Endothelial cell of umbilical vein (primary cell): ENCODE data around the gene EIF1B. TPM values are rescaled to one million over a fixed set of nuclear protein-coding genes. Genes with fewer than 3 reads are reported as not detected.

Source experiments
- BruUV-seq: library from RNA; stranded (reverse); fragments of 400-500 nt; replicated peaks from 2 replicates; lab custom pipeline; 2021; lab: Mats Ljungman, UMichigan
- CTCF ChIA-PET: fragments of 300-600, 350-600 bp; sonication (Branson Sonifier 250); formaldehyde crosslinking; loops from one replicate; lab custom pipeline; 2021; ENCODE audit warnings: antibody characterized with exemption, inconsistent platforms; lab: Charles Lee
- POLR2A ChIA-PET: fragments of 300-600, 350-600 bp; sonication (Branson Sonifier 250); formaldehyde crosslinking; loops from one replicate; lab custom pipeline; 2021; ENCODE audit warnings: antibody characterized with exemption, inconsistent platforms; lab: Charles Lee
- DNase-seq: peaks from one replicate; pipeline ENCODE4 v3.0.0-alpha.2; 2011; ENCODE audit warnings: low read depth, low spot score
- FAIRE-seq: peaks from 2 replicates; lab custom pipeline; 2011; peaks lifted over from hg19 to GRCh38; lab: Jason Lieb, UNC
- H2AFZ ChIP-seq: 2 replicates; pipeline ENCODE4 v1.6.0; 2012; ENCODE audit warnings: low read depth, low read length, control low read depth, inconsistent platforms
- H3K27ac ChIP-seq: 2 replicates; pipeline ENCODE4 v1.5.1; 2011; ENCODE audit warnings: low read depth, mild to moderate bottlenecking, control low read depth, low read length, moderate library complexity; ENCODE audit not compliant: insufficient read depth
- H3K27me3 ChIP-seq, 2 experiments: 2 replicates each; pipeline versions ENCODE4 v1.6.0 to v1.6.1; 2011; ENCODE audit warnings: low read length in 2 of 2, mixed read lengths in 1 of 2; ENCODE audit not compliant: control insufficient read depth in 2 of 2, insufficient read depth in 2 of 2
- H3K36me3 ChIP-seq, 2 experiments: 2 replicates in 1 of 2; 3 replicates in 1 of 2; pipeline ENCODE4 v1.5.1; 2011; ENCODE audit warnings: low read length in 2 of 2, mild to moderate bottlenecking in 1 of 2, moderate library complexity in 1 of 2; ENCODE audit not compliant: control insufficient read depth in 2 of 2, insufficient read depth in 2 of 2; ENCODE audit errors: extremely low read depth in 1 of 2
- H3K4me1 ChIP-seq: 3 replicates; pipeline ENCODE4 v1.5.1; 2011; ENCODE audit warnings: mild to moderate bottlenecking, low read length; ENCODE audit not compliant: control insufficient read depth, insufficient read depth; ENCODE audit errors: extremely low read depth
- H3K4me2 ChIP-seq: 2 replicates; pipeline ENCODE4 v1.6.1; 2011; ENCODE audit warnings: low read length, control low read depth, mixed read lengths; ENCODE audit not compliant: insufficient read depth
- H3K4me3 ChIP-seq, 3 experiments: fragments of 200-600 bp in 1 of 3; sonication (generic), shearing (Covaris generic) in 1 of 3; replicated peaks in 1 of 3; 2 replicates each; pipeline ENCODE4 v1.5.1; 2011 to 2016; ENCODE audit warnings: control low read depth in 3 of 3, low read length in 3 of 3, mild to moderate bottlenecking in 2 of 3, inconsistent platforms in 1 of 3, low read depth in 1 of 3, moderate library complexity in 1 of 3; ENCODE audit not compliant: insufficient read depth in 1 of 3
- H3K79me2 ChIP-seq: 2 replicates; pipeline ENCODE4 v1.6.0; 2012; ENCODE audit warnings: low read length, inconsistent platforms; ENCODE audit not compliant: control insufficient read depth, insufficient read depth
- H3K9ac ChIP-seq: replicated peaks from 2 replicates; pipeline ENCODE3; 2011; ENCODE audit warnings: low read length, control low read depth; ENCODE audit not compliant: insufficient read depth; ENCODE audit errors: extremely low read depth
- H3K9me1 ChIP-seq: replicated peaks from 3 replicates; pipeline ENCODE4 v1.6.0; 2011; ENCODE audit warnings: mild to moderate bottlenecking, low read length; ENCODE audit not compliant: control insufficient read depth, insufficient read depth; ENCODE audit errors: extremely low read depth
- H3K9me3 ChIP-seq: replicated peaks from 2 replicates; pipeline ENCODE4 v1.5.1; 2012; ENCODE audit warnings: low read length, inconsistent platforms; ENCODE audit not compliant: control insufficient read depth, insufficient read depth
- H4K20me1 ChIP-seq: replicated peaks from 2 replicates; pipeline ENCODE3; 2011; ENCODE audit warnings: mild to moderate bottlenecking, low read length; ENCODE audit not compliant: control insufficient read depth, insufficient read depth; ENCODE audit errors: extremely low read depth
- EZH2 ChIP-seq: IDR thresholded peaks from 2 replicates; pipeline ENCODE4 v1.6.1; 2012; ENCODE audit warnings: borderline replicate concordance, low read depth, mild to moderate bottlenecking, moderate library complexity, low read length, inconsistent platforms; ENCODE audit not compliant: severe bottlenecking
- FOS ChIP-seq: IDR thresholded peaks from 2 replicates; pipeline ENCODE4 v1.6.1; 2011; ENCODE audit warnings: mild to moderate bottlenecking, low read length, moderate library complexity, borderline replicate concordance; ENCODE audit not compliant: insufficient read depth
- GATA2 ChIP-seq: IDR thresholded peaks from 2 replicates; pipeline ENCODE4 v1.7.0; 2011; ENCODE audit warnings: low read depth, mild to moderate bottlenecking, moderate library complexity, mixed read lengths, low read length; ENCODE audit not compliant: insufficient read length, insufficient read depth
- JUN ChIP-seq: IDR thresholded peaks from 2 replicates; pipeline ENCODE4 v1.6.1; 2011; ENCODE audit warnings: borderline replicate concordance, low read depth; ENCODE audit not compliant: insufficient read length, insufficient read depth
- MYC ChIP-seq: IDR thresholded peaks from one replicate; pipeline ENCODE4 v1.6.1; 2011; ENCODE audit warnings: mild to moderate bottlenecking, low read depth, low read length
- POLR2A ChIP-seq: IDR thresholded peaks from 2 replicates; pipeline ENCODE4 v1.6.1; 2012; ENCODE audit warnings: low read depth, mild to moderate bottlenecking, control low read depth, low read length
- POLR2AphosphoS5 ChIP-seq: IDR thresholded peaks from 2 replicates; pipeline ENCODE4 v1.6.1; 2012; ENCODE audit warnings: low read depth, mild to moderate bottlenecking, control low read depth, low read length, moderate library complexity; ENCODE audit not compliant: insufficient read depth
- dilution Hi-C: fragments of 300-500 bp; cut with MboI; formaldehyde crosslinking; loops from one replicate; pipeline ENCODE4 v1.15.0; 2019; ENCODE audit warnings: low sequenced_read_pairs; ENCODE audit not compliant: extremely low pct_ligation_motif_present
- intact Hi-C: fragments of 100-400 bp; cut with micrococcal nuclease; formaldehyde crosslinking; loops from one replicate; pipeline ENCODE4 v1.10.0; 2022
- polyA plus RNA-seq, 4 experiments: library from polyadenylated mRNA; depleted of rRNA in 3 of 4; stranded (reverse) in 3 of 4; unstranded in 1 of 4; fragments of >200 nt; gene quantifications; 2 replicates each; pipeline versions ENCODE4 v1.2.1 to v1.2.3, GENCODE V29; 2011 to 2012; ENCODE audit warnings: missing spikeins in 1 of 4
- total RNA-seq: library from RNA; stranded (reverse); gene quantifications from 2 replicates; pipeline ENCODE4 v1.2.3, GENCODE V29; 2021
- TF ChIP-seq, protein P1 (sequence below): IDR thresholded peaks from 2 replicates; pipeline ENCODE4 v1.6.1; 2011; ENCODE audit not compliant: insufficient read depth, insufficient read length
- TF ChIP-seq, protein P2 (sequence below), 2 donors: IDR thresholded peaks; 1 replicate in 1 of 2; 2 replicates in 1 of 2; pipeline ENCODE4 v1.5.1; 2011; ENCODE audit warnings: low read length in 2 of 2, mild to moderate bottlenecking in 2 of 2, moderate library complexity in 2 of 2, control low read depth in 1 of 2, inconsistent platforms in 1 of 2, low read depth in 1 of 2; ENCODE audit not compliant: insufficient read depth in 1 of 2; ENCODE audit errors: extremely low read depth in 1 of 2

EIF1B gene
- total and polyA plus RNA-seq, 2 donors (not counting 3 experiments of a cell fraction or from before 2014, with no cell fraction given), result 17.8 to 46.0 TPM

GRCh38 chr3:40325465-40325864 is 16.0 kb downstream of the EIF1B start:
- no peaks in the 10 kb centered on the region for H4K20me1 ChIP-seq
- no peak overlapping the region for H3K4me2 ChIP-seq
- H3K27me3 ChIP-seq, result peaks cover 0 to 5% of the 10 kb centered on the region in 2 experiments
- ChIA-PET POLR2A (no interaction called here), CTCF (interaction anchor here (3.0 kb wide), 1 partner anchor 255 kb away, joined by 16 read pairs; no protein-coding TSS in a partner anchor)
- no peak overlapping the region for H3K27ac ChIP-seq
- no peak overlapping the region for H2AFZ ChIP-seq
- BruUV-seq, result no TSS peak
- dilution Hi-C loops (no loop called here), intact Hi-C loops (loop anchor here (10.0 kb wide), 2 partner anchors 649 to 879 kb away; no protein-coding TSS in a partner anchor)
- H3K9me1 ChIP-seq, result no peaks in the 10 kb centered on the region
- DNase-seq, result no peak
- no peaks in the 10 kb centered on the region for H3K9me3 ChIP-seq
- no peak overlapping the region for H3K9ac ChIP-seq
- H3K4me3 ChIP-seq, result no peak overlapping the region
- TF ChIP-seq, protein P1, sequence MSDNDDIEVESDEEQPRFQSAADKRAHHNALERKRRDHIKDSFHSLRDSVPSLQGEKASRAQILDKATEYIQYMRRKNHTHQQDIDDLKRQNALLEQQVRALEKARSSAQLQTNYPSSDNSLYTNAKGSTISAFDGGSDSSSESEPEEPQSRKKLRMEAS, result no peak
- no peak for TF ChIP-seq GATA2
- TF ChIP-seq POLR2A, result no peak
- no peak for TF ChIP-seq POLR2AphosphoS5
- TF ChIP-seq JUN, result no peak
- no peak for TF ChIP-seq MYC
- TF ChIP-seq FOS, result no peak
- no peak for TF ChIP-seq EZH2
- TF ChIP-seq, protein P2, sequence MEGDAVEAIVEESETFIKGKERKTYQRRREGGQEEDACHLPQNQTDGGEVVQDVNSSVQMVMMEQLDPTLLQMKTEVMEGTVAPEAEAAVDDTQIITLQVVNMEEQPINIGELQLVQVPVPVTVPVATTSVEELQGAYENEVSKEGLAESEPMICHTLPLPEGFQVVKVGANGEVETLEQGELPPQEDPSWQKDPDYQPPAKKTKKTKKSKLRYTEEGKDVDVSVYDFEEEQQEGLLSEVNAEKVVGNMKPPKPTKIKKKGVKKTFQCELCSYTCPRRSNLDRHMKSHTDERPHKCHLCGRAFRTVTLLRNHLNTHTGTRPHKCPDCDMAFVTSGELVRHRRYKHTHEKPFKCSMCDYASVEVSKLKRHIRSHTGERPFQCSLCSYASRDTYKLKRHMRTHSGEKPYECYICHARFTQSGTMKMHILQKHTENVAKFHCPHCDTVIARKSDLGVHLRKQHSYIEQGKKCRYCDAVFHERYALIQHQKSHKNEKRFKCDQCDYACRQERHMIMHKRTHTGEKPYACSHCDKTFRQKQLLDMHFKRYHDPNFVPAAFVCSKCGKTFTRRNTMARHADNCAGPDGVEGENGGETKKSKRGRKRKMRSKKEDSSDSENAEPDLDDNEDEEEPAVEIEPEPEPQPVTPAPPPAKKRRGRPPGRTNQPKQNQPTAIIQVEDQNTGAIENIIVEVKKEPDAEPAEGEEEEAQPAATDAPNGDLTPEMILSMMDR (IDR thresholded peaks at IDR 0.05; ENCODE audit: extremely low read depth in 1 of 2, insufficient read depth in 1 of 2, low read depth in 1 of 2, low read length in 2 of 2), result no peak
- H3K79me2 ChIP-seq, result no peaks in the 10 kb centered on the region
- H3K4me1 ChIP-seq, result no peaks in the 10 kb centered on the region
- FAIRE-seq, result no peak
- no peaks in the 10 kb centered on the region for H3K36me3 ChIP-seq
